Lower lobe of right lung (tissue), 2 donors: Measurements from ENCODE around the gene TCF7L2. TPM values are rescaled to one million over a fixed set of nuclear protein-coding genes. Genes with fewer than 3 reads are reported as not detected.
A peak's percentile ranks its signal among the peaks of the same experiment; 100 is the strongest.

ENCODE experiments used
- ATAC-seq, 2 donors: fragments of 200-7000 bp; cut with Tn5 transposase; one replicate each; pipeline ENCODE4 v1.9.1; 2020 to 2022; ENCODE audit warnings: mild to moderate bottlenecking in 2 of 2, moderate library complexity in 2 of 2
- DNase-seq: peaks from one replicate; pipeline ENCODE4 v3.0.0-alpha.2; 2020
- H3K27ac ChIP-seq: fragments of 200-600 bp; one replicate; pipeline ENCODE4 v1.8.0; 2022
- H3K27me3 ChIP-seq: fragments of 200-600 bp; one replicate; pipeline ENCODE4 v1.8.0; 2022; ENCODE audit warnings: low read depth
- H3K36me3 ChIP-seq: fragments of 200-600 bp; one replicate; pipeline ENCODE4 v1.8.0; 2022; ENCODE audit warnings: mild to moderate bottlenecking
- H3K4me1 ChIP-seq: fragments of 200-600 bp; one replicate; pipeline ENCODE4 v1.8.0; 2022
- H3K4me3 ChIP-seq: fragments of 200-600 bp; one replicate; pipeline ENCODE4 v1.8.0; 2022; ENCODE audit warnings: mild to moderate bottlenecking
- H3K9me3 ChIP-seq: fragments of 200-600 bp; one replicate; pipeline ENCODE4 v1.8.0; 2022
- intact Hi-C: fragments of 100-400 bp; cut with DNase I; formaldehyde crosslinking; loops from one replicate; pipeline ENCODE4 v1.11.0; 2022
- long read RNA-seq: library from polyadenylated mRNA; unstranded; transcript quantifications from one replicate; pipeline ENCODE4 v2.0.0, GENCODE V29; 2021
- total RNA-seq: library from RNA; stranded (reverse); fragmentation: NEBNext Ultra II Directional; extraction: Animal tissue kit (Norgen Biotek cat#: 25700); gene quantifications from one replicate; pipeline ENCODE4 v1.2.1, GENCODE V29; 2021
- TF ChIP-seq, protein P1 (sequence below): fragments of 200-600 bp; IDR thresholded peaks from one replicate; pipeline ENCODE4 v1.8.0; 2022; ENCODE audit warnings: antibody characterized with exemption, mild to moderate bottlenecking
- donor health status: DM: no; HTN: yes; CAD: no; lungs with severe emphysema.

TCF7L2 gene
- total RNA-seq, result 71.2 TPM
- long read RNA-seq, partial matches to known transcripts, result 34 of 80 reads
- long read RNA-seq, other reads (novel, unspliced or antisense), result 45 of 80 reads

DNA sequence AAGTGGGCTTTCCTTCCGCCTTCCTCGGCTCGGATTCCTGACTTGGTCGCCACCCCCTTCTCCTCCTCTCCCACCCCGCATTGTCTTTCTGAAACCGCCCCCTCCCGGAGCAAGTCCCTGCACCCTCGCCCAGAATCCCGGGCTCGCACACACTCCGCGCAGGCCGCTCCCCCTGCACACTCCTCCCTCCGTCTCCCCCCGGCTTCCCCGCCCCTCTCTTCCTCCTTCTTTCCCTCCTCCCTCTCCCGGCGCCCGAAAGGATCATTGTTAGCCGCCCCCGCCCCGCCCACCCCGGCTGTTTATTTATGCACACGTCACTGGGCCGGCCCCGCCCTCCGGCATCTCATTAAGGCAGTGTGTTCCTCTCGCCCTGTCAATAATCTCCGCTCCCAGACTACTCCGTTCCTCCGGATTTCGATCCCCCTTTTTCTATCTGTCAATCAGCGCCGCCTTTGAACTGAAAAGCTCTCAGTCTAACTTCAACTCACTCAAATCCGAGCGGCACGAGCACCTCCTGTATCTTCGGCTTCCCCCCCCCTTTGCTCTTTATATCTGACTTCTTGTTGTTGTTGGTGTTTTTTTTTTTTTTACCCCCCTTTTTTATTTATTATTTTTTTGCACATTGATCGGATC is at the start of gene TCF7L2:
Gene TCF7L2 (plus strand): TSS at position 373 of the 633 bp plus-strand sequence. CDS start 510 bp downstream, outside the sequence.
- TF ChIP-seq, protein P1, sequence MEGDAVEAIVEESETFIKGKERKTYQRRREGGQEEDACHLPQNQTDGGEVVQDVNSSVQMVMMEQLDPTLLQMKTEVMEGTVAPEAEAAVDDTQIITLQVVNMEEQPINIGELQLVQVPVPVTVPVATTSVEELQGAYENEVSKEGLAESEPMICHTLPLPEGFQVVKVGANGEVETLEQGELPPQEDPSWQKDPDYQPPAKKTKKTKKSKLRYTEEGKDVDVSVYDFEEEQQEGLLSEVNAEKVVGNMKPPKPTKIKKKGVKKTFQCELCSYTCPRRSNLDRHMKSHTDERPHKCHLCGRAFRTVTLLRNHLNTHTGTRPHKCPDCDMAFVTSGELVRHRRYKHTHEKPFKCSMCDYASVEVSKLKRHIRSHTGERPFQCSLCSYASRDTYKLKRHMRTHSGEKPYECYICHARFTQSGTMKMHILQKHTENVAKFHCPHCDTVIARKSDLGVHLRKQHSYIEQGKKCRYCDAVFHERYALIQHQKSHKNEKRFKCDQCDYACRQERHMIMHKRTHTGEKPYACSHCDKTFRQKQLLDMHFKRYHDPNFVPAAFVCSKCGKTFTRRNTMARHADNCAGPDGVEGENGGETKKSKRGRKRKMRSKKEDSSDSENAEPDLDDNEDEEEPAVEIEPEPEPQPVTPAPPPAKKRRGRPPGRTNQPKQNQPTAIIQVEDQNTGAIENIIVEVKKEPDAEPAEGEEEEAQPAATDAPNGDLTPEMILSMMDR, result no peak
- Histone ChIP-seq H3K36me3 (no peaks in the 10 kb centered on the region), H3K27ac (peak within 1 kb of the TSS; percentile 90), H3K9me3 (no peaks in the 10 kb centered on the region), H3K4me1 (peaks cover 37% of the 10 kb centered on the region), H3K4me3 (peak within 1 kb of the TSS; percentile 78), H3K27me3 (no peaks in the 10 kb centered on the region)
- ATAC-seq (peak; percentile 90 to 95), DNase-seq (peak; percentile 97)
- intact Hi-C loops, result no loop called here

GRCh38 chr10:112902730-112903129 is 47.3 kb upstream of the TCF7L2 start:
- Histone ChIP-seq H3K36me3 (no peaks in the 10 kb centered on the region), H3K9me3 (no peaks in the 10 kb centered on the region), H3K4me1 (no peaks in the 10 kb centered on the region), H3K27ac (no peak overlapping the region), H3K27me3 (no peaks in the 10 kb centered on the region), H3K4me3 (no peak overlapping the region)
- TF ChIP-seq, protein P1, result no peak
- DNase-seq (no peak), ATAC-seq (no peak)
- intact Hi-C loops, result no loop called here

- ATAC-seq, result no peak
- no peaks in the 10 kb centered on the region for H3K4me1 ChIP-seq
- no peak for DNase-seq
- no peaks in the 10 kb centered on the region for H3K27me3 ChIP-seq
- intact Hi-C loops, result no loop called here
- no peaks in the 10 kb centered on the region for H3K36me3 ChIP-seq
- TF ChIP-seq, protein P1, result no peak
- no peak overlapping the region for H3K27ac ChIP-seq
- H3K4me3 ChIP-seq, result no peak overlapping the region
- no peaks in the 10 kb centered on the region for H3K9me3 ChIP-seq
These were observed 46.0 kb upstream of the TCF7L2 start for GRCh38 chr10:112904000-112904399.

DNA sequence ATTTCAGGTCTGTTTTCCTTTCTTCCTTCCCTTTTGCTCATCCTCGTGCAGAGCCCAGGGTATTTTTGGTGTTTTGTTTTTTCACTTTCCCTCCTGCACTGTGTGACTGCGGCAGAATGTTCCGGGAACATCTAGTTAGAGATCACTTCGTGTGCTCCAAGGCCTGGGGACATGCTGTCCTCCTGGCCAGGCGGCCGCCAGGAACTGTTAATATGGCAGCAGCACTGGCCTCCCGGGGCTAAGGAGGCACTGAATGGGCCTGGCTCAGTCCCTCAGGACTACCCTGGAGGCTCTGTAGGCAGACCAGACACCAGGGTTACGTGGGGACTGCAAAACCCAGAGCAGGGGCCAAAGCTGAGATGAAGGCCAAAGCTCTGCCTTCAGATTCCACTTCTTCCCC is 43.1 kb upstream of the TCF7L2 start:
- ATAC-seq, result no peak
- Histone ChIP-seq H3K27ac (no peak overlapping the region), H3K9me3 (no peaks in the 10 kb centered on the region), H3K4me1 (no peaks in the 10 kb centered on the region), H3K36me3 (no peaks in the 10 kb centered on the region), H3K27me3 (no peaks in the 10 kb centered on the region), H3K4me3 (no peak overlapping the region)
- intact Hi-C loops, result no loop called here
- TF ChIP-seq, protein P1, result no peak
- no peak for DNase-seq

GRCh38 chr10:112907893-112908292 is 42.2 kb upstream of the TCF7L2 start:
- H3K27ac ChIP-seq, result no peak overlapping the region
- ATAC-seq (no peak), DNase-seq (no peak)
- H3K4me1 ChIP-seq, result no peaks in the 10 kb centered on the region
- H3K9me3 ChIP-seq, result no peaks in the 10 kb centered on the region
- H3K4me3 ChIP-seq, result no peak overlapping the region
- H3K36me3 ChIP-seq, result no peaks in the 10 kb centered on the region
- H3K27me3 ChIP-seq, result no peaks in the 10 kb centered on the region
- TF ChIP-seq, protein P1, result no peak
- intact Hi-C loops, result no loop called here
